ENCODE results near the gene SMIM14. TPM values are rescaled to one million over a fixed set of nuclear protein-coding genes. Genes with fewer than 3 reads are reported as not detected.

Gene SMIM14
- total and polyA plus RNA-seq, 9 of the 15 experiments (the other 6 are each of a cell fraction or from before 2014, with no cell fraction given): 0.98 to 3.7 (median 2.2) TPM

- Histone ChIP-seq H3K9me3 (replicated peaks; ENCODE audit: control insufficient read depth, insufficient read depth, low read depth, low read length) (no peaks in the 10 kb centered on the region), H3K4me3 (no peak overlapping the region), H3K36me3 (ENCODE audit: control insufficient read depth, insufficient read depth, low read length) (no peaks in the 10 kb centered on the region), H3K4me1 (replicated peaks in 1 of 2; ENCODE audit: control insufficient read depth in 2 of 2, insufficient read depth in 2 of 2, low read length in 2 of 2) (peaks cover 0 to 5% of the 10 kb centered on the region in 2 experiments; a peak in 2 of 5 replicates), H3K27ac (ENCODE audit: extremely low read depth, low read depth, low read length) (no peak overlapping the region), H3K27me3 (ENCODE audit: control insufficient read depth in 2 of 2, insufficient read depth in 2 of 2, low read length in 2 of 2) (no peaks in the 10 kb centered on the region), H2AFZ (ENCODE audit: low read depth, low read length) (no peak overlapping the region), H3K79me2 (ENCODE audit: control insufficient read depth, insufficient read depth, low read length) (no peaks in the 10 kb centered on the region), H4K20me1 (replicated peaks; ENCODE audit: control insufficient read depth, insufficient read depth, low read length) (no peaks in the 10 kb centered on the region), H3K9ac (ENCODE audit: insufficient read depth in 1 of 2, low read depth in 2 of 2, low read length in 2 of 2) (no peak overlapping the region), H3K9me1 (ENCODE audit: control insufficient read depth, insufficient read depth, low read length) (no peaks in the 10 kb centered on the region), H3K4me2 (ENCODE audit: insufficient read depth, low read length) (no peak overlapping the region)
- 13% methylated on average over 7 of the region's 7 CpGs for WGBS (ENCODE audit: insufficient coverage, low coverage, missing lambda C conversion rate)
- TF ChIP-seq ZNF124 (CRISPR knock-in tag; IDR thresholded peaks at IDR 0.05) (no peak), KDM1A (IDR thresholded peaks at IDR 0.05) (no peak)
- ChIA-PET CTCF (ENCODE audit: low intra/inter-chr PET ratio) (no interaction called here), POLR2A (interaction anchor here (0.6 to 1.5 kb wide), 3 partner anchors 15 to 96 kb away, joined by 3 to 5 read pairs (median 4); partner anchors contain the start of gene UGDH)
- intact Hi-C loops (cut with micrococcal nuclease): no loop called here
- BruUV-seq (replicated peaks): no TSS peak
- ATAC-seq (no peak), FAIRE-seq (no peak), DNase-seq (ENCODE audit: extremely low read depth in 1 of 4, low spot score in 3 of 4) (no peak)
- in situ Hi-C loops (cut with MboI): no loop called here
Observed at GRCh38 chr4:39541987-39542610, 96.6 kb downstream of the SMIM14 start.

GRCh38 chr4:39539089-39539611 lies 99.5 kb downstream of the SMIM14 start:
- in situ Hi-C loops (cut with MboI): no loop called here
- H3K4me2 ChIP-seq (ENCODE audit: insufficient read depth, low read length): no peak overlapping the region
- no peaks in the 10 kb centered on the region for H3K36me3 ChIP-seq (ENCODE audit: control insufficient read depth, insufficient read depth, low read length)
- POLR2A ChIA-PET: no interaction called here
- ATAC-seq (no peak), DNase-seq (ENCODE audit: extremely low read depth in 1 of 4, low spot score in 3 of 4) (no peak), FAIRE-seq (peak; percentile 11)
- no peaks in the 10 kb centered on the region for H3K79me2 ChIP-seq (ENCODE audit: control insufficient read depth, insufficient read depth, low read length)
- no peaks in the 10 kb centered on the region for H3K27me3 ChIP-seq (ENCODE audit: control insufficient read depth in 2 of 2, insufficient read depth in 2 of 2, low read length in 2 of 2)
- H3K27ac ChIP-seq (ENCODE audit: extremely low read depth, low read depth, low read length): no peak overlapping the region
- no peak overlapping the region for H3K4me3 ChIP-seq
- no peaks in the 10 kb centered on the region for H4K20me1 ChIP-seq (replicated peaks; ENCODE audit: control insufficient read depth, insufficient read depth, low read length)
- H3K9me1 ChIP-seq (ENCODE audit: control insufficient read depth, insufficient read depth, low read length): no peaks in the 10 kb centered on the region
- H3K9ac ChIP-seq (ENCODE audit: insufficient read depth in 1 of 2, low read depth in 2 of 2, low read length in 2 of 2): no peak overlapping the region
- WGBS (ENCODE audit: insufficient coverage, low coverage, missing lambda C conversion rate): 41% methylated on average over 4 of the region's 5 CpGs
- CTCF ChIA-PET (ENCODE audit: low intra/inter-chr PET ratio): no interaction called here
- H3K9me3 ChIP-seq (replicated peaks; ENCODE audit: control insufficient read depth, insufficient read depth, low read depth, low read length): no peaks in the 10 kb centered on the region
- peaks cover 0 to 5% of the 10 kb centered on the region in 2 experiments; a peak in 2 of 5 replicates for H3K4me1 ChIP-seq (replicated peaks in 1 of 2; ENCODE audit: control insufficient read depth in 2 of 2, insufficient read depth in 2 of 2, low read length in 2 of 2)
- intact Hi-C loops (cut with micrococcal nuclease): no loop called here
- H2AFZ ChIP-seq (ENCODE audit: low read depth, low read length): no peak overlapping the region; the same call in 1 of the 2 replicates
- no TSS peak for BruUV-seq (replicated peaks)
- no peak for TF ChIP-seq ZNF263 (CRISPR knock-in tag; IDR thresholded peaks at IDR 0.05; ENCODE audit: borderline replicate concordance)
- no peak for TF ChIP-seq POLR2G (IDR thresholded peaks at IDR 0.05; ENCODE audit: low read depth, low read length)
- TF ChIP-seq NELFE (IDR thresholded peaks at IDR 0.05; ENCODE audit: insufficient read depth, insufficient read length): no peak
- TF ChIP-seq ARID4B (CRISPR knock-in tag; IDR thresholded peaks at IDR 0.05): no peak
- no peak for TF ChIP-seq TOE1 (IDR thresholded peaks at IDR 0.05; ENCODE audit: borderline replicate concordance)
- TF ChIP-seq TOE1 (CRISPR knock-in tag; IDR thresholded peaks at IDR 0.05; ENCODE audit: borderline replicate concordance, low read depth): no peak
- TF ChIP-seq ZBTB17 (CRISPR knock-in tag; IDR thresholded peaks at IDR 0.05): no peak
- no peak for TF ChIP-seq TCF7L2 (IDR thresholded peaks at IDR 0.05; ENCODE audit: low read depth, low read length)
- no peak for TF ChIP-seq TCF3 (CRISPR knock-in tag; IDR thresholded peaks at IDR 0.05)
- no peak for TF ChIP-seq HNRNPUL1 (IDR thresholded peaks at IDR 0.05; ENCODE audit: low read length)

Measured in K562 (cell line).